ENCODE results near the gene HLCS.

Gene HLCS

DNA sequence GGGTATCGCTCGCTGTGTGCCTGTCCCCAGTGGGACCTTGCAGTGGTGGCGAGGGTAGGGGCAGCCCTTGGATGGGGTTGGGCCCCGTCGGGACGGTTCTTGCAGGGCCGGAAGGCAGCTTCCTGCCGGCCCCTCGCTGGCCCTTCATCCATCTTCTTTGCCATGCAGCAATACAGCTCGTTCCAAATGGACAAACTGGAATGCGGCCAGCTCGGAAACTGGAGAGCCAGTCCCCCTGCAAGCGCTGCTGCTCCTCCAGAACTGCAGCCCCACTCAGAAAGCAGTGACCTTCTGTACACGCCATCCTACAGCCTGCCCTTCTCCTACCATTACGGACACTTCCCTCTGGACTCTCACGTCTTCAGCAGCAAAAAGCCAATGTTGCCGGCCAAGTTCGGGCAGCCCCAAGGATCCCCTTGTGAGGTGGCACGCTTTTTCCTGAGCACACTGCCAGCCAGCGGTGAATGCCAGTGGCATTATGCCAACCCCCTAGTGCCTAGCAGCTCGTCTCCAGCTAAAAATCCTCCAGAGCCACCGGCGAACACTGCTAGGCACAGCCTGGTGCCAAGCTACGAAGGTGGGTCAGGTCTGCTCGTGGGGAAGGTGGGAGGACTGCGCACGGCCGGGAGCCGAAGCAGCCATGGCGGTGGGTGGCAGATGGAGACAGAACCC lies 221.8 kb downstream of the HLCS start:
- H3K9me3 ChIP-seq (ENCODE audit: insufficient read depth, low read depth, low read length), result no peaks in the 10 kb centered on the region
- no peak for TF ChIP-seq EZH2phosphoT487 (IDR thresholded peaks at IDR 0.05; ENCODE audit: borderline replicate concordance)
- TF ChIP-seq, protein P1, sequence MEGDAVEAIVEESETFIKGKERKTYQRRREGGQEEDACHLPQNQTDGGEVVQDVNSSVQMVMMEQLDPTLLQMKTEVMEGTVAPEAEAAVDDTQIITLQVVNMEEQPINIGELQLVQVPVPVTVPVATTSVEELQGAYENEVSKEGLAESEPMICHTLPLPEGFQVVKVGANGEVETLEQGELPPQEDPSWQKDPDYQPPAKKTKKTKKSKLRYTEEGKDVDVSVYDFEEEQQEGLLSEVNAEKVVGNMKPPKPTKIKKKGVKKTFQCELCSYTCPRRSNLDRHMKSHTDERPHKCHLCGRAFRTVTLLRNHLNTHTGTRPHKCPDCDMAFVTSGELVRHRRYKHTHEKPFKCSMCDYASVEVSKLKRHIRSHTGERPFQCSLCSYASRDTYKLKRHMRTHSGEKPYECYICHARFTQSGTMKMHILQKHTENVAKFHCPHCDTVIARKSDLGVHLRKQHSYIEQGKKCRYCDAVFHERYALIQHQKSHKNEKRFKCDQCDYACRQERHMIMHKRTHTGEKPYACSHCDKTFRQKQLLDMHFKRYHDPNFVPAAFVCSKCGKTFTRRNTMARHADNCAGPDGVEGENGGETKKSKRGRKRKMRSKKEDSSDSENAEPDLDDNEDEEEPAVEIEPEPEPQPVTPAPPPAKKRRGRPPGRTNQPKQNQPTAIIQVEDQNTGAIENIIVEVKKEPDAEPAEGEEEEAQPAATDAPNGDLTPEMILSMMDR (conservative IDR thresholded peaks at IDR 0.05; ENCODE audit: low read length), result no peak

DNA sequence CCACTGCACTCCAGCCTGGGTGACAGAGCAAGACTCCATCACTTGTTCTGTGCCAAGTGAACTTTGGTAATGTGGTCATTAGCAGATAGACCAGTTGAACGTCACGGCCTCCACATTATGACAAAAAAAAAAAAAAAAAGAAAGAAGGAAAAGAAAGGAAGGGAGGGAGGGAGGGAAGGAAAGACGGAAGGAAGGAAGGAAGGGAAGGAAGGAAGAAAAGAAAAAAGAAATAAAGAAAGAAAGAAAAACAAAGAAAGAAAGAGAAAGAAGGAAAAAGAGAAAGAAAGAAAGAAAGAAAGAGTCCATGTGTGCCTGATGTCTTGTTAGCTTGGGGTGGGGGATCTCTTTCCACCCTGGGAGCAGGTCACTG lies 222.3 kb downstream of the HLCS start:
- Histone ChIP-seq H3K4me3 (ENCODE audit: low read length, poor library complexity, severe bottlenecking) (no peak overlapping the region), H3K9ac (ENCODE audit: low read depth, low read length, poor library complexity, severe bottlenecking) (no peak overlapping the region), H3K4me2 (ENCODE audit: low read depth, low read length, poor library complexity, severe bottlenecking) (no peak overlapping the region), H3K9me3 (ENCODE audit: insufficient read depth, low read depth, low read length) (no peaks in the 10 kb centered on the region), H3K36me3 (ENCODE audit: insufficient read depth, low read length) (no peaks in the 10 kb centered on the region), H2AFZ (ENCODE audit: low read length) (no peak overlapping the region), H3K9me2 (replicated peaks; ENCODE audit: low read depth, low read length) (no peaks in the 10 kb centered on the region), H3K4me1 (ENCODE audit: insufficient read depth, low read length, poor library complexity, severe bottlenecking) (no peaks in the 10 kb centered on the region), H4K20me1 (ENCODE audit: insufficient read depth, low read length, poor library complexity, severe bottlenecking) (no peaks in the 10 kb centered on the region), H3K27me3 (ENCODE audit: insufficient read depth, low read length, poor library complexity, severe bottlenecking) (no peaks in the 10 kb centered on the region), H3F3A (ENCODE audit: low read depth) (no peaks in the 10 kb centered on the region), H3K79me2 (ENCODE audit: insufficient read depth, low read length) (no peaks in the 10 kb centered on the region)
- TF ChIP-seq EZH2phosphoT487 (IDR thresholded peaks at IDR 0.05; ENCODE audit: borderline replicate concordance), result no peak
- TF ChIP-seq, protein P1 (conservative IDR thresholded peaks at IDR 0.05; ENCODE audit: low read length), result no peak

More for the DNA sequence above, 221.8 kb downstream of the HLCS start:
- H3K79me2 ChIP-seq (ENCODE audit: insufficient read depth, low read length), result no peaks in the 10 kb centered on the region
- H3K27me3 ChIP-seq (ENCODE audit: insufficient read depth, low read length, poor library complexity, severe bottlenecking), result no peaks in the 10 kb centered on the region
- H4K20me1 ChIP-seq (ENCODE audit: insufficient read depth, low read length, poor library complexity, severe bottlenecking), result no peaks in the 10 kb centered on the region
- H3K9me2 ChIP-seq (replicated peaks; ENCODE audit: low read depth, low read length), result no peaks in the 10 kb centered on the region
- no peak overlapping the region for H3K4me2 ChIP-seq (ENCODE audit: low read depth, low read length, poor library complexity, severe bottlenecking)
- H3K36me3 ChIP-seq (ENCODE audit: insufficient read depth, low read length), result no peaks in the 10 kb centered on the region
- no peak overlapping the region for H2AFZ ChIP-seq (ENCODE audit: low read length)
- H3K9ac ChIP-seq (ENCODE audit: low read depth, low read length, poor library complexity, severe bottlenecking), result no peak overlapping the region
- no peaks in the 10 kb centered on the region for H3F3A ChIP-seq (ENCODE audit: low read depth)
- no peaks in the 10 kb centered on the region for H3K4me1 ChIP-seq (ENCODE audit: insufficient read depth, low read length, poor library complexity, severe bottlenecking)
- H3K4me3 ChIP-seq (ENCODE audit: low read length, poor library complexity, severe bottlenecking), result no peak overlapping the region

DNA sequence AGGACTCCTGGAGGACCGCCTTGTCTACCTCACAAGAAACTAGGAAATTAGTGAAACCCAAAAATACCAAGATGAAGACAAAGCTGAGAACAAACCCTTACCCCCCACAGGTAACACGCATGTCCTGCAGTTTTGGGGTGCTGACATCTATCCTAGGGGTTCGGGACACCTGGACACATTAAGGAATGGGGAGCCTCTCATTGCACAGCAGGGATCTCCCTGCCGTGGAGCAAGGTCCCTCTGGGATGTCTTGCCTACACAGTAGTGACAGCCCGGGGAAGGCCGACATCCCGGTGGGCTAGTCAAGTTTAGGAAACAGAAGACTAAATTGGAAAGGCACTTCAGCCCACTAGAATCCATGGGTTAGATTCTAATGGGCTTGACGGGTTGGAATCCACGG lies 223.0 kb downstream of the HLCS start:
- Histone ChIP-seq H3K4me1 (ENCODE audit: insufficient read depth, low read length, poor library complexity, severe bottlenecking) (no peaks in the 10 kb centered on the region), H4K20me1 (ENCODE audit: insufficient read depth, low read length, poor library complexity, severe bottlenecking) (no peaks in the 10 kb centered on the region), H3K4me2 (ENCODE audit: low read depth, low read length, poor library complexity, severe bottlenecking) (no peak overlapping the region), H2AFZ (ENCODE audit: low read length) (no peak overlapping the region), H3F3A (ENCODE audit: low read depth) (no peaks in the 10 kb centered on the region), H3K9me2 (replicated peaks; ENCODE audit: low read depth, low read length) (no peaks in the 10 kb centered on the region), H3K9me3 (ENCODE audit: insufficient read depth, low read depth, low read length) (no peaks in the 10 kb centered on the region), H3K36me3 (ENCODE audit: insufficient read depth, low read length) (no peaks in the 10 kb centered on the region), H3K9ac (ENCODE audit: low read depth, low read length, poor library complexity, severe bottlenecking) (no peak overlapping the region), H3K4me3 (ENCODE audit: low read length, poor library complexity, severe bottlenecking) (no peak overlapping the region), H3K27me3 (ENCODE audit: insufficient read depth, low read length, poor library complexity, severe bottlenecking) (no peaks in the 10 kb centered on the region), H3K79me2 (ENCODE audit: insufficient read depth, low read length) (no peaks in the 10 kb centered on the region)
- no peak for TF ChIP-seq EZH2phosphoT487 (IDR thresholded peaks at IDR 0.05; ENCODE audit: borderline replicate concordance)
- TF ChIP-seq, protein P1 (conservative IDR thresholded peaks at IDR 0.05; ENCODE audit: low read length), result no peak

All from Loucy (cell line).